ENCODE data around the gene MYADML2.
"Not testable (repeated sequence)": the region's sequence is repeated elsewhere in the genome, so short reads cannot be mapped to it uniquely, and the experiment has no call there.

The MYADML2 gene

GRCh38 chr17:81923302-81924260 lies 23.5 kb downstream of the MYADML2 start:
- peak; percentile 53 for DNase-seq

GRCh38 chr17:81922566-81923301 lies 24.3 kb downstream of the MYADML2 start:
- DNase-seq, result no peak

GRCh38 chr17:81921996-81922565 lies 25.0 kb downstream of the MYADML2 start:
- no peak for DNase-seq

- DNase-seq, result no peak
Measured at GRCh38 chr17:81921537-81921862, 25.5 kb downstream of the MYADML2 start.

- no peak for DNase-seq
Measured at GRCh38 chr17:81920612-81921536, 26.2 kb downstream of the MYADML2 start.

DNA sequence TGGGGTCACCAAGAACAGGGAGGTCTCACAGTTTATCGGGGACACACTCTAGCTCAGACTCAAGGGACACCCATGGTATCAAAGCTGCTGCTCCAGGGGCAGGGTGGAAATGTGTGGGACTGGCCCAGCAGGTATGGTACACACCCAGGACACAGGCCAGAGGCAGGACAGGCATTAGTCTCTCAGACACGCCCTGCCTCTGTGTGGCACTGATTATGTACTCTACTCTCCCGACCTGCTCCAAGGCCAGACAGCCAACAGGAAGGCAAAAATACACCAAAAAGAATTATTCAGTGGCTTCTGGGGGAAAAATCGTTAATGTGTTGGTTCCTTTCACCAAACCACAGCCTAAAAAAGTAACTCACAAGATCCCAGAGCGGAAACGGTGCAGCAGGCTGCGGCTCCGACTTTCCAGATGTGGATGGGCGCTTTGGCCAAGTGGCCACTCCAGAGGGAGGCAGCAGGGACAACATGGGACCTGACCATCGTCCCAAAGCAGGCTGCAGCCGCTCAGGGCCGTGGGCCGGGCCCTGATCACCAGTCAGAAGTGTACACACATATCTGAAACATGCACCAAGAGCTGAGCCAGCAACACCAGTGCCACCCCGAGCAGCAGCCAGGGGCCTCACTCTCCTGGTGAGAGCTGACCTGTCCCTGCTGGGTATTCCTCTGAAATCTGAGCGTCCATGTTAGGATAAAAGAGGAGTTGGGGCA lies 28.0 kb downstream of the MYADML2 start:
- DNase-seq, result no peak

GRCh38 chr17:81918333-81918669 lies 28.7 kb downstream of the MYADML2 start:
- DNase-seq, result not testable (repeated sequence)

GRCh38 chr17:81917565-81918332 lies 29.3 kb downstream of the MYADML2 start, which contains the start of gene SIRT7:
Gene SIRT7 (minus strand): TSS chr17:81918176. CDS start chr17:81918131, 45 bp downstream.
- peak; percentile 74 for DNase-seq

DNA sequence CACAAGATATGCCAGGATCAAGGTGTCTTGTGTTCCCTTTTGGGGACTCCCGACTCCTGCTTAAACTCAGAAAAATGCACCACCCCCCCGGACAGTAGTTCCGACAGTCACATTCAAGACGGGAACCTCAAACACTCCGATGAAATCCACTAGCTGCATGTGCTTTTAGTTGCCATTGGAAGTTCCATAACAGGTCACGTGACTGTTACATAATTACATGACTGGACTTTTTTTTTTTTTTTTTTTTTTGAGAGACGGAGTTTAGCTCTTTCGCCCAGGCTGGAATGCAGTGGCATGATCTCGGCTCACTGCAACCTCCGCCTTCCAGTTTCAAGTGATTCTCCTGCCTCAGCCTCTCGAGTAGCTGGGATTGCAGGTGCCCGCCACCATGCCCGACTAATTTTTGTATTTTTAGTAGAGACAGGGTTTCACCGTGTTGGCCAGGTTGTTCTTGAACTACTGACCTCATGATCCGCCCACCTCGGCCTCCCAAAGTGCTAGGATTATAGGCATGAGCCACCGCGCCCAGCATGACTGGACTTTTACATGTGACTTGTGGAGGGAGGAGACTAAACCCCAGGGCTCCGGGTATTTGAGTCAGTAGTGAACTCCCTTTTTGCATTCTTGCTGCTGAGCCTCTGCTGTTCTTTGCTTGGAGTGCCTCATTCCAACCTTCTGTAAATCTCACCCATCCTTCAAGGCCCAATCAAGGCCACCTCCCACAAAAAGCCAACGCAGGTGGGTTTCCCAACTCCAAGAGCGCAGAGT lies 30.6 kb downstream of the MYADML2 start:
- no peak for DNase-seq

- DNase-seq, result no peak
Measured at GRCh38 chr17:81915331-81915730, 31.7 kb downstream of the MYADML2 start.

DNA sequence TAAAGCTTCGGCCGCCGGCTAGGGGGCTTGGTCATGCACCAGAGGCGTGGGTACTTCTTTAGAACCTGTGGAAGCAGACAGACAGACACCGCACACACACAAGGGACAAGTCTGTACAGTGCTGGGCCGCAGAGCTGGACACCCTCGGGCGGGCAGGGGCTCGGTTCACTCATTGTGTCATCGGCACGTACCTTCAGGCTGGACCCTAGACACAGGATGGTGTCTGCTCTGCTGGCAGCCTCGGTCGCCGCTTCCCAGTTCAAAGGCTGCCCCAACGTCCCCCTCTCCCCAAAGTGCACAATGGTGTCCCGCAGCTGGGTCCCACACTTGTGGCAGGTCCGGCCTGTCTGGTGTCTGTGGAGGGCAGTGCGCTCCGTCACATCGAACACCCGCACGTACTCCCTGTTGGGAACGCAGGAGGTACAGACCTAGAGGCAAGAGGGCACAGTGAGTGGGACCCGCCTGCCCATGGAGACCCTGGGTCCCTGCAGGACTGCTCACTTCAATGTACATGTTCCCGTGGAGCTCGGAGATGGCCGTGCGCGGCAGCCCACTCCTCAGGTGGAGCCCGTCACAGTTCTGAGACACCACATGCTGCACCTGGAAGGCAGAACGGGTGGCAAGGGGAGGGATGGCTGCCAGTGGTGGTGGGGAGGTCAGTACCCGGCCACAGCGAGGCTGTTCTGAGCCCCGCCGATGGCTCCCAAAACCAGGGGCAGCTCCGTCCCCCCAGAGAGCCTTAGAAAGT lies 32.8 kb downstream of the MYADML2 start:
- DNase-seq, result no peak

DNA sequence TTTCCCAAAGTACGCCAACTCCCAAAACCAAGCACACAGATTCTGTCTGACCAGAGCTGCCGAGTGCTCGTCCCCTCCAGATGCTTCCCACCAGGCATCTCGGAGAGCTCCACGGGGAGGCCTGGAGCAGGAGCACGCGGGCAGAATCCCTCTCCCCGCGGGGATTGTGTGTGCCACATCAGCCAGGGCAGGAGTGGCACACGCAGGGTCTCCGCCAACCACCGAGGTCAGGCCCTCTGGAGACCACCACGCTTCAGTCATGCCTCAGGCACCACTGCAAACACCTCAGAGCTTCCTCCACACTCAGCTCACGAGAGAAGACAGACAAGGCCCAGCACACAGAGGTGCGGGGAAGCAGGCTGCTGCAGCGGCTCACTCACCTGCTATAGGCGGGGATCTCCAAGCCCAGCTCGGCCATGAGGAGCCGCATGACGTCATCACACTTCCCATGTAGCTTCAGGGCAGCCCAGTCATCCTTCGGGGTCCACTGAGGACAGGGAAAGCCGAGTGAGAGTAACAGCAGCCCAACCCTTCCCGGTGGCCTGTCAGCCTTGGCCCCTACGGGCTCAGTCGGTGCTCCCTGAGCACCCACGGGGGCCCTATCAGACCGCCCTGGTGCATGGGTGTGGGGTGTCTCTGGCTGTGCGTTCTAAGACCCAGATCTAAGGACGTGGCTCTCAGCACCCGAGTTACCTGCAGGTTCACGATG lies 33.5 kb downstream of the MYADML2 start:
- DNase-seq, result no peak

DNA sequence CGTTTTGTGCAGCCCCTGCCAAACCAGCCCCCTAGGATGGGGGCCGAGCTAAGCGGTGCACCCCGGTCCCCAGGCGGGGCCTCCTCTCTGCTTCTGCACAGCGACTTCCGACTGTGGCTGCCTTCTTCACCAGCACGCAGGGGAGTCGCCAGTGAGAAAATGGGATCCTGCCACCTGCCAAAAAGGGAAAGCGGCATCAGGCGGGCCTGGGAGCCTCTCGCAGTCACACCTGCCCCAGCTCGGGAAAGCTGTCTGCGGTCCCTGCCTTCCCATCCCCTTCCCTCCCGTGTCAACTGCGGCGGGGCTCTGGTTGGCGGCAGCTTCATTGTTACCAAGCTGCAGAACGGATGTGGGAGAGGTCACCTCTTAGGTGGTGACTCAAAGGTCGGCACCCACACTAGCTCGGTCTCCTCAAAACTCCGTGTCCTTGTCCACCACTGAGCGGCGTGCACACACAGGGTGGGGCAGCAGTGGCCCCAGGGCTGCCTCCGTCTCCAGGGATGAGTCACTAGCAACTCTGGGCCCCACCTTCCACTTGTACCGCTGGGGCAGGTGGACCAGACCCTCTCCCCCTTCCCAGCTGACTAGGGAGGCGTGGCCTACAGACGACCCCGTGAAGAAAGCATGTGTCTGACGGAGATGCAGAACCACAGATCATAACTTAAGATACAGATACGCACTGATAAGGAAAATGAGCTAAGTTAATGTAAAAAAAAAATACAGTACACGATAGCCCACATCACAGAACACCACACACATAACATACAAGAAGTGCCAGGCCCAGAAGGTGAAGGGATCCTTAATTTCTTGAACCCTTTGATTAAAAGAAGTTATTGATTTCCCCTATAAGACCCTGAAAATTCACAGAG lies 34.4 kb downstream of the MYADML2 start:
- DNase-seq, result no peak

- DNase-seq, result no peak
Measured at GRCh38 chr17:81911969-81912368, 35.1 kb downstream of the MYADML2 start.

DNA sequence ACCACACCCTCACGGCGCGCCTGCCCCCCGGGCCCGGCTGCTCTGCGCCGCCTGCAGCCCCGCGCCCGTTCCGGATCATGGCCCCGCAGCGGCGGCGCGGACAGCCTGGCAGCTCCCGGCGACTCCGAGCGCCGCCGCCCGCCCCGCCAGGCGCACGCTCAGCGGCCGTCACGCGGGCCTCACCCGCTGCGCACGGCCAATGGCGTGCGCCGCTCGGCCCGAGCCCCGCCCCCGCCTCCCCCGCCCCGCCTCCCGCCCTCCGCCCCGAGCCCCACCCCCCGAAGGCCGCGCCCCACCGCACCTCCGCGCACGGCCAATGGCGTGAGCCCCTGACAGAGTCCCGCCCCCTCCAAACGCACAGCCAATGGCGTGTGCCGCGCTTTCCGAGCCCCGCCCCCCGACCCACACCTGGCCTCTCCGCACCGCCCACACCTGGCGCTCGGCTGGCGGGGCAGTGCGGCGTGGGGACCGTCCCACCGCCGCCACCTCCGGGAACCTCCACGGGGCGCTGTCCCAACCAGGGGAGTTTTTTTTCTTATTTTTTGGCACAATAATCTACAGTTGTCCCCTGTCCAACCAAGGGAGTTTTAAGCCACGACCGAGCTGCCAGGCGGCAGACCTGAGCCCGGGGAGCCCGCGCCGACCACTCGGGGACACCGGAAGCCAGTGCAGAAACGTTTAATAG lies 35.6 kb downstream of the MYADML2 start, which contains the start of gene PCYT2:
Gene PCYT2 (minus strand): TSS at position 123 of the 685 bp plus-strand sequence. CDS start 44 bp downstream, at position 79.
- peak; percentile 62 for DNase-seq

DNA sequence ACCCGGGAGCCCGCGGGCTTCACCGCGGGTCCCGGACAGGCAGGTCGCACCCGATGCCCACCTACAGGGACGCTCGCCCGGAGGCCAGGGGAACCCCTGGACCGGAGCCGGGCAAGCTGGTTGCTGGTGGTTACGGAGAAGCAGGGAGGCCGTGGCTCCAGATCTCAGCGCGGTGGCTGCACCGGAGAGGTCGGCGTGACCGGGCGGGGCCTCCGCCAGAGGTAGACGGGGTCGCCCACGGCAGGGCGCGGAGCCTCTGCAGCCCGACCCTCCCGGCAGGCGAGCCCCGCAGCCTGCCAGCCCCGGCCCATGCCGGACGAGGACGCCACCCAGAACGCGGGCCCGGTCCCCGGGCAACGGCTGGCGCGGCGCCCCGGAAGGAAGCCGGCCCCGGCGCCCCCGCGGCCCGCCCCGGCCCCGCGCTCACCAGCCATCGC lies 36.2 kb downstream of the MYADML2 start:
- DNase-seq, result peak; percentile 43

All from retina (tissue), 1 donor.